Measurements from ENCODE around the gene MAP1S.

MAP1S gene

DNA sequence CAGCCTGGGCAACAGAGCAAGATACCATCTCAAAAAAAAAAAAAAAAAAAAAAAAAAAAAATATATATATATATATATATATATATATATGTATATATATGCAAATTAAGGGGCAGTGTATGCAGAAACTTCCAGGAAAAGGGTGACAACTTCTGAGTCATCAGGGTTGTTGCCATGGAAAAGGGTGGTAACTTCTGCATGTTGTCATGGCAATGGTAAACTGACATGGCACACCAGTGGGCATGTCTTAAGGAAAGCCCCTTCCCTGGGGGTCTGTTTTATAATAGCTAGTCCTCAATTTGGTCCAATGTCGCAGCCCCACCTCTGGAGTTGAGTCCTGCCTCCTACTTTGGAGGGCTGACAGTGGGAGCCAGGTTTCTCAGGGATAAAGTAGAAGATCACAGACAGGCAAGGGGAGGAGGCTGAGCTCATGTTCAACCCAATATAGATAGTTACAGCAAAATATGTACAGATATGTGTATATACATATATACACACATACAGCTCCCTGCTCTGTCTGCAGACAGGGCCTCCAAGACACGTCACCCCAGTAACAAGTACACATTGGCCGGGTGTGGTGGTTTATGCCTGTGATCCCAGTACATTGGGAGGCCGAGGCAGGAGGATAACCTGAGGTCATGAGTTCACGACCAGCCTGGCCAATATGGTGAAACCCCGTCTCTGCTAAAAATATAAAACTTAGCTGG lies 24.7 kb downstream of the MAP1S start:
- Histone ChIP-seq H3K27ac (ENCODE audit: low read length) (no peak overlapping the region), H3K9me2 (replicated peaks; ENCODE audit: insufficient read depth, low read length) (no peaks in the 10 kb centered on the region), H3K36me3 (replicated peaks; ENCODE audit: insufficient read depth, low read length) (no peaks in the 10 kb centered on the region), H3K4me3 (ENCODE audit: low read length) (no peak overlapping the region), H2AFZ (ENCODE audit: low read length) (no peak overlapping the region), H3K9me3 (replicated peaks; ENCODE audit: insufficient read depth, low read length) (no peaks in the 10 kb centered on the region), H3K9ac (ENCODE audit: low read length) (no peak overlapping the region), H3K4me1 (ENCODE audit: low read length) (no peaks in the 10 kb centered on the region), H4K20me1 (ENCODE audit: insufficient read depth, low read length) (no peaks in the 10 kb centered on the region), H3K27me3 (replicated peaks; ENCODE audit: insufficient read depth, low read length) (no peaks in the 10 kb centered on the region), H3F3A (ENCODE audit: insufficient read depth, low read length) (no peaks in the 10 kb centered on the region), H3K4me2 (ENCODE audit: low read depth, low read length) (no peak overlapping the region), H3K79me2 (ENCODE audit: low read length) (no peaks in the 10 kb centered on the region)
- DNase-seq, result no peak
- TF ChIP-seq, protein P1, sequence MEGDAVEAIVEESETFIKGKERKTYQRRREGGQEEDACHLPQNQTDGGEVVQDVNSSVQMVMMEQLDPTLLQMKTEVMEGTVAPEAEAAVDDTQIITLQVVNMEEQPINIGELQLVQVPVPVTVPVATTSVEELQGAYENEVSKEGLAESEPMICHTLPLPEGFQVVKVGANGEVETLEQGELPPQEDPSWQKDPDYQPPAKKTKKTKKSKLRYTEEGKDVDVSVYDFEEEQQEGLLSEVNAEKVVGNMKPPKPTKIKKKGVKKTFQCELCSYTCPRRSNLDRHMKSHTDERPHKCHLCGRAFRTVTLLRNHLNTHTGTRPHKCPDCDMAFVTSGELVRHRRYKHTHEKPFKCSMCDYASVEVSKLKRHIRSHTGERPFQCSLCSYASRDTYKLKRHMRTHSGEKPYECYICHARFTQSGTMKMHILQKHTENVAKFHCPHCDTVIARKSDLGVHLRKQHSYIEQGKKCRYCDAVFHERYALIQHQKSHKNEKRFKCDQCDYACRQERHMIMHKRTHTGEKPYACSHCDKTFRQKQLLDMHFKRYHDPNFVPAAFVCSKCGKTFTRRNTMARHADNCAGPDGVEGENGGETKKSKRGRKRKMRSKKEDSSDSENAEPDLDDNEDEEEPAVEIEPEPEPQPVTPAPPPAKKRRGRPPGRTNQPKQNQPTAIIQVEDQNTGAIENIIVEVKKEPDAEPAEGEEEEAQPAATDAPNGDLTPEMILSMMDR (IDR thresholded peaks at IDR 0.05; ENCODE audit: low read length), result no peak
- TF ChIP-seq EZH2 (optimal IDR thresholded peaks at IDR 0.05; ENCODE audit: low read depth, low read length), result no peak
- no peak for TF ChIP-seq EZH2phosphoT487 (IDR thresholded peaks at IDR 0.05; ENCODE audit: low read length)

DNA sequence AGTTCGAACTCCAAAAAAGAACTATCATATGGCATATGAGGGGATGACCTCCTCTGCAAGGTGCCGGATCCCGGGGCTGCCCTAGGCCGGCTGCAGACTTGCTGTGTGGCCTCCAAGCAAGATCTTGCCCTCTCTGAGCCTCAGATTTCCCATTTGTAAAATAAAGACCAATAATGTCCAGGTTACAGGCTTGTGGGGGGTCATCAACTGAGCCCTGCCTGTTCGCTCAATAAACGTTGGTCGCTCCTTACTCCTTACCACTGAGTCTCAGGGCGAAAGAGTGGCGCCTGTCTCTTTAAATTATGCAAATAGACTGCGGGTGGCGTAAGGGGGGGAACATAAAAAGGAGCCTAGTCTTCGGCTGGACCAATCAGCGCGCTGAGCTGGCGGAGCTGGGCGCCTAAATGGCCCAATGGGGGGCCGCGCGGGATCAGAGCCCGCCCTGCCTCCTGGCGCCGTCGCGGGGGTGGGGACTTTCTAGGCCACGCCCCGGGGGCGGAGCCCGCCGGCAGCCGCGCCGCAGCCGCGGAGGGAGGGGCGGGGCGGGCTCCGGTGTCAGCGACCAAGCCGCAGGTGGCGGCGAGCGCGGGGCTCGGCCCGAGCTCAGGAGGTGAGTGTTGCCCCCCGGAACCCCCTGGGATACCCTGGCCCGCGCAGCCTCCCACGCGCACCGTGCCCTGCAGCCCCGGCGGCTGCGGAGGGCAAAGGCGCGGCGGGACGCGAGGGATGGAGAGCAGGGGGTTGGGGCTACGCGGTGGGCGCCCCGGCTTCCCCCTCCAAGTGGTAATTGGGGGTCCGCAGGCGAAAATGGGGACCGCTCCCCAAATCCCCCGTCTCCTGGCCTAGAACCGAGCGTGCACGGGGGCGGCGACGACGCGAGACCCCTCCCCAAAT lies 28.2 kb downstream of the MAP1S start:
- peak overlapping the region; percentile 40; the same call in 1 of the 2 replicates for H3K9ac ChIP-seq (ENCODE audit: low read length)

DNA sequence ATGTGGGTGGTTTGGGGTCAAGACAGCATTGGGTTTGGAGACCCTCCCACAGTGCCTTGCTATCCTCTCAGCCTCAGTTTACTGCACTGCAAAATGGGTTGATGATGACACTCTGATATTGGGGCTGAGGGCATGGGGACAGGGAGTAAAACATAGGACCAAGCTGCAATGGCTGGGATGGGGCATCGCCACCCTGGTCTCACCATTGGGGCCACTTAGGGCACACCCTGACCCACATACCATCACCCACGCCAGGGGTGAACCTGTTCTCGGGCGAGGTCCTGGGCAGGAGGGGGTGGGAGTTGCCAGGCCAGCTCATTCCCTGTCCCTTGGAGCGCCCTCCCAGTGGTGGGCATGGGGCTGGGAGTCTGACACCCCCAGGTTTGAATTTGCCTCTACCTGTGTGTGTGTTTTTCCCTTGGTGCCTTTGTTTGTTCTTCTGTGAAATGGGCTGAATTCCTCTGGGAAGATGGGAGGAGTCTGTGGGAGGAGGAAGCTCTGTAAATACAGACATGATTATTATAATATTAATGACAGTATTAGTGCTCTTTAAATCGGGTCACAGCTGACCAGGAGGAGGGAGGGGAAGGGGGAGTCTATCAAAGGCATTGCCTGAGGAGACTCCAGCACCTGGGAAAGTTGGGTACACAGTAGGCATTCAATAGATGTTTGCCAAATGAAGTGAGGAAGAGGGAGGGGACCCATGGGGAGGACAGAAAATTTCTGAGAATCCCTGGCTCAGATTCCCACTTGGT lies 29.8 kb downstream of the MAP1S start:
- Histone ChIP-seq H3F3A (ENCODE audit: insufficient read depth, low read length) (0 out of 2 replicates have a peak, but pooled peaks cover 5% of the 10 kb centered on the region), H3K79me2 (ENCODE audit: low read length) (no peaks in the 10 kb centered on the region), H3K27me3 (replicated peaks; ENCODE audit: insufficient read depth, low read length) (no peaks in the 10 kb centered on the region), H3K9ac (ENCODE audit: low read length) (no peak overlapping the region), H2AFZ (ENCODE audit: low read length) (no peak overlapping the region), H3K9me3 (replicated peaks; ENCODE audit: insufficient read depth, low read length) (no peaks in the 10 kb centered on the region), H3K4me2 (ENCODE audit: low read depth, low read length) (no peak overlapping the region), H3K36me3 (replicated peaks; ENCODE audit: insufficient read depth, low read length) (no peaks in the 10 kb centered on the region), H4K20me1 (ENCODE audit: insufficient read depth, low read length) (no peaks in the 10 kb centered on the region), H3K4me3 (ENCODE audit: low read length) (no peak overlapping the region), H3K27ac (ENCODE audit: low read length) (no peak overlapping the region), H3K4me1 (ENCODE audit: low read length) (peaks cover 6% of the 10 kb centered on the region), H3K9me2 (replicated peaks; ENCODE audit: insufficient read depth, low read length) (no peaks in the 10 kb centered on the region)
- TF ChIP-seq, protein P1 (IDR thresholded peaks at IDR 0.05; ENCODE audit: low read length), result no peak
- no peak for TF ChIP-seq EZH2 (optimal IDR thresholded peaks at IDR 0.05; ENCODE audit: low read depth, low read length)
- no peak for TF ChIP-seq EZH2phosphoT487 (IDR thresholded peaks at IDR 0.05; ENCODE audit: low read length)
- DNase-seq, result no peak

More for the DNA sequence above, 28.2 kb downstream of the MAP1S start:
- H3K9me3 ChIP-seq (replicated peaks; ENCODE audit: insufficient read depth, low read length), result no peaks in the 10 kb centered on the region
- H3K9me2 ChIP-seq (replicated peaks; ENCODE audit: insufficient read depth, low read length), result no peaks in the 10 kb centered on the region
- H4K20me1 ChIP-seq (ENCODE audit: insufficient read depth, low read length), result no peaks in the 10 kb centered on the region
- no peaks in the 10 kb centered on the region for H3K36me3 ChIP-seq (replicated peaks; ENCODE audit: insufficient read depth, low read length)
- H3K79me2 ChIP-seq (ENCODE audit: low read length), result no peaks in the 10 kb centered on the region
- H2AFZ ChIP-seq (ENCODE audit: low read length), result peak overlapping the region; percentile 62
- H3K27me3 ChIP-seq (replicated peaks; ENCODE audit: insufficient read depth, low read length), result no peaks in the 10 kb centered on the region
- peak overlapping the region; percentile 72 for H3K4me3 ChIP-seq (ENCODE audit: low read length)
- DNase-seq, result peak; percentile 98
- no peak overlapping the region for H3K27ac ChIP-seq (ENCODE audit: low read length)
- TF ChIP-seq EZH2 (optimal IDR thresholded peaks at IDR 0.05; ENCODE audit: low read depth, low read length) (no peak), EZH2phosphoT487 (IDR thresholded peaks at IDR 0.05; ENCODE audit: low read length) (no peak)
- TF ChIP-seq, protein P1 (IDR thresholded peaks at IDR 0.05; ENCODE audit: low read length), result no peak
- peak overlapping the region; percentile 92 for H3K4me2 ChIP-seq (ENCODE audit: low read depth, low read length)
- 0 out of 2 replicates have a peak, but pooled peaks cover 5% of the 10 kb centered on the region for H3F3A ChIP-seq (ENCODE audit: insufficient read depth, low read length)
- H3K4me1 ChIP-seq (ENCODE audit: low read length), result peaks cover 6% of the 10 kb centered on the region
